Measurements from ENCODE around the gene SLC25A13.

Gene SLC25A13

GRCh38 chr7:96316949-96317348 is 4.9 kb downstream of the SLC25A13 start:
- TF ChIP-seq SIN3A (IDR thresholded peaks at IDR 0.05; ENCODE audit: borderline replicate concordance, insufficient read depth, low read length): no peak
- no peak for TF ChIP-seq FOXP2 (optimal IDR thresholded peaks at IDR 0.05; ENCODE audit: borderline replicate concordance, extremely low read depth, extremely low read length, insufficient read depth)
- no peak for TF ChIP-seq TAF1 (IDR thresholded peaks at IDR 0.05; ENCODE audit: borderline replicate concordance, insufficient read depth, low read length)

GRCh38 chr7:96315125-96315512 is 6.8 kb downstream of the SLC25A13 start:
- TF ChIP-seq REST (IDR thresholded peaks at IDR 0.05; ENCODE audit: insufficient read depth in 1 of 2, low read depth in 2 of 2, low read length in 2 of 2) (no peak), FOXP2 (optimal IDR thresholded peaks at IDR 0.05; ENCODE audit: borderline replicate concordance, extremely low read depth, extremely low read length, insufficient read depth) (no peak), POLR2AphosphoS5 (IDR thresholded peaks at IDR 0.05; ENCODE audit: low read depth, low read length) (no peak), SIN3A (IDR thresholded peaks at IDR 0.05; ENCODE audit: borderline replicate concordance, insufficient read depth, low read length) (no peak), TAF1 (IDR thresholded peaks at IDR 0.05; ENCODE audit: borderline replicate concordance, insufficient read depth, low read length) (no peak)

- TF ChIP-seq SIN3A (IDR thresholded peaks at IDR 0.05; ENCODE audit: borderline replicate concordance, insufficient read depth, low read length) (no peak), REST (IDR thresholded peaks at IDR 0.05; ENCODE audit: insufficient read depth in 1 of 2, low read depth in 2 of 2, low read length in 2 of 2) (no peak), POLR2AphosphoS5 (IDR thresholded peaks at IDR 0.05; ENCODE audit: low read depth, low read length) (no peak), TAF1 (IDR thresholded peaks at IDR 0.05; ENCODE audit: borderline replicate concordance, insufficient read depth, low read length) (no peak), FOXP2 (optimal IDR thresholded peaks at IDR 0.05; ENCODE audit: borderline replicate concordance, extremely low read depth, extremely low read length, insufficient read depth) (no peak)
Observed at GRCh38 chr7:96314402-96315124, 7.3 kb downstream of the SLC25A13 start.

- no peak for TF ChIP-seq REST (IDR thresholded peaks at IDR 0.05; ENCODE audit: insufficient read depth in 1 of 2, low read depth in 2 of 2, low read length in 2 of 2)
- TF ChIP-seq POLR2AphosphoS5 (IDR thresholded peaks at IDR 0.05; ENCODE audit: low read depth, low read length): no peak
- TF ChIP-seq FOXP2 (optimal IDR thresholded peaks at IDR 0.05; ENCODE audit: borderline replicate concordance, extremely low read depth, extremely low read length, insufficient read depth): no peak
- no peak for TF ChIP-seq SIN3A (IDR thresholded peaks at IDR 0.05; ENCODE audit: borderline replicate concordance, insufficient read depth, low read length)
Observed at GRCh38 chr7:96313940-96314339, 8.0 kb downstream of the SLC25A13 start.

- no peak for TF ChIP-seq POLR2AphosphoS5 (IDR thresholded peaks at IDR 0.05; ENCODE audit: low read depth, low read length)
- TF ChIP-seq SIN3A (IDR thresholded peaks at IDR 0.05; ENCODE audit: borderline replicate concordance, insufficient read depth, low read length): no peak
Observed at GRCh38 chr7:96312502-96312901, 9.4 kb downstream of the SLC25A13 start.

- no peak for TF ChIP-seq TAF1 (IDR thresholded peaks at IDR 0.05; ENCODE audit: borderline replicate concordance, insufficient read depth, low read length)
- TF ChIP-seq SIN3A (IDR thresholded peaks at IDR 0.05; ENCODE audit: borderline replicate concordance, insufficient read depth, low read length): no peak
- no peak for TF ChIP-seq POLR2AphosphoS5 (IDR thresholded peaks at IDR 0.05; ENCODE audit: low read depth, low read length)
Observed at GRCh38 chr7:96311967-96312366, 9.9 kb downstream of the SLC25A13 start.

Measured in PFSK-1 (cell line).